Measurements from ENCODE around the gene ABCC1. TPM values are rescaled to one million over a fixed set of nuclear protein-coding genes. Genes with fewer than 3 reads are reported as not detected.

The ABCC1 gene
- total RNA-seq, 1 experiment from 2014 or later, result 56.4 TPM

DNA sequence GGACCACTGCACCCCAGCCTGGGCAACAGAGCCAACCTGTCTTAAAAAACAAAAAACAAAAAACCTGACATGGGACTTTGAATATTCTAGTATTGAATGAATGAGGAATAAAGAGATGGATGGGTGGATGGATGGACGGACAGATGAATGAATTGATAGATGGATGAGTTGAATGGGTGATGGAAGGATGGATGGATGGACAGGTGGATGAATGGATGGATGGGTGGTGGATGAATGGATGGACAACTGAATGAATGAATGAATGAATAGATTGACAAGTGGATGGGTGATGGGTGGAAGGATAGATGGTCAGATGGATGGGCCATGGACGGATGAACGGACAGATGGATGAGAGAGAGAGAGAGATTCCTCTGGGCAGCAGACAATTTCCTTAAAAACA is 38.2 kb upstream of the ABCC1 start:
- no peaks in the 10 kb centered on the region for H3K36me3 Mint-ChIP-seq (ENCODE audit: insufficient read depth in 1 of 3, low read depth in 3 of 3)
- no peak overlapping the region for H3K18ac ChIP-seq (ENCODE audit: insufficient read length, low read depth, low read length)
- no peak overlapping the region for H3K27ac ChIP-seq (ENCODE audit: insufficient read length, low read depth, low read length)
- H2AFZ ChIP-seq (ENCODE audit: low read length), result no peak overlapping the region
- TF ChIP-seq, protein P1, sequence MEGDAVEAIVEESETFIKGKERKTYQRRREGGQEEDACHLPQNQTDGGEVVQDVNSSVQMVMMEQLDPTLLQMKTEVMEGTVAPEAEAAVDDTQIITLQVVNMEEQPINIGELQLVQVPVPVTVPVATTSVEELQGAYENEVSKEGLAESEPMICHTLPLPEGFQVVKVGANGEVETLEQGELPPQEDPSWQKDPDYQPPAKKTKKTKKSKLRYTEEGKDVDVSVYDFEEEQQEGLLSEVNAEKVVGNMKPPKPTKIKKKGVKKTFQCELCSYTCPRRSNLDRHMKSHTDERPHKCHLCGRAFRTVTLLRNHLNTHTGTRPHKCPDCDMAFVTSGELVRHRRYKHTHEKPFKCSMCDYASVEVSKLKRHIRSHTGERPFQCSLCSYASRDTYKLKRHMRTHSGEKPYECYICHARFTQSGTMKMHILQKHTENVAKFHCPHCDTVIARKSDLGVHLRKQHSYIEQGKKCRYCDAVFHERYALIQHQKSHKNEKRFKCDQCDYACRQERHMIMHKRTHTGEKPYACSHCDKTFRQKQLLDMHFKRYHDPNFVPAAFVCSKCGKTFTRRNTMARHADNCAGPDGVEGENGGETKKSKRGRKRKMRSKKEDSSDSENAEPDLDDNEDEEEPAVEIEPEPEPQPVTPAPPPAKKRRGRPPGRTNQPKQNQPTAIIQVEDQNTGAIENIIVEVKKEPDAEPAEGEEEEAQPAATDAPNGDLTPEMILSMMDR (conservative IDR thresholded peaks at IDR 0.05), result no peak
- no peak overlapping the region for H2BK20ac ChIP-seq (ENCODE audit: low read depth, low read length, poor library complexity, severe bottlenecking)
- H3K56ac ChIP-seq (ENCODE audit: insufficient read length, low read depth, low read length), result no peak overlapping the region
- H3K14ac ChIP-seq (ENCODE audit: insufficient read depth, low read length), result no peak overlapping the region
- H3K23ac ChIP-seq (ENCODE audit: insufficient read length, low read depth, low read length), result no peak overlapping the region
- no peak overlapping the region for H4K8ac ChIP-seq (replicated peaks; ENCODE audit: insufficient read length, low read depth, low read length)
- H4K5ac ChIP-seq (ENCODE audit: insufficient read length, low read depth, low read length), result no peak overlapping the region
- no peaks in the 10 kb centered on the region for H3K9me3 ChIP-seq (ENCODE audit: control insufficient read depth, low read depth, low read length)
- no peaks in the 10 kb centered on the region; the same call in 1 of the 2 replicates for H3K27me3 Mint-ChIP-seq (ENCODE audit: low read depth)
- H3K4ac ChIP-seq (ENCODE audit: low read depth, low read length), result no peak overlapping the region
- no peak overlapping the region for H2BK12ac ChIP-seq (ENCODE audit: insufficient read length, low read depth, low read length)
- H3K4me3 Mint-ChIP-seq, result no peak overlapping the region
- H2AK5ac ChIP-seq (ENCODE audit: insufficient read length, low read length), result no peak overlapping the region
- H3K4me1 ChIP-seq (ENCODE audit: insufficient read depth, low read length), result no peaks in the 10 kb centered on the region
- no peaks in the 10 kb centered on the region for H3K79me1 ChIP-seq (ENCODE audit: insufficient read depth, low read depth, low read length, poor library complexity, severe bottlenecking)
- no peaks in the 10 kb centered on the region for H3K23me2 ChIP-seq (ENCODE audit: insufficient read length, low read depth, low read length, poor library complexity, severe bottlenecking)
- no peak for DNase-seq
- H3T11ph ChIP-seq (ENCODE audit: low read length), result no peak overlapping the region
- H3K4me2 ChIP-seq (ENCODE audit: insufficient read depth, insufficient read length, low read length), result no peak overlapping the region
- H4K91ac ChIP-seq (ENCODE audit: insufficient read length, low read depth, low read length), result no peak overlapping the region
- H2BK5ac ChIP-seq (ENCODE audit: insufficient read length, low read length), result no peak overlapping the region
- no peak overlapping the region for H2BK120ac ChIP-seq (ENCODE audit: low read depth, low read length, poor library complexity, severe bottlenecking)
- H3K79me2 ChIP-seq (ENCODE audit: insufficient read depth, low read length), result no peaks in the 10 kb centered on the region
- H3K4me1 Mint-ChIP-seq, result peaks cover 4 to 9% of the 10 kb centered on the region in 2 experiments; a peak in 3 of 4 replicates
- H3K9ac ChIP-seq (ENCODE audit: extremely low read depth, insufficient read length, low read length), result no peak overlapping the region
- no peak overlapping the region for H2BK15ac ChIP-seq (ENCODE audit: low read depth, low read length)
- H4K20me1 ChIP-seq (ENCODE audit: control insufficient read depth, insufficient read depth, insufficient read length), result no peaks in the 10 kb centered on the region
- H3K9me3 Mint-ChIP-seq, result no peaks in the 10 kb centered on the region; a peak in 2 of 5 replicates
- 100% methylated on average over 1 of the region's 3 CpGs for WGBS (ENCODE audit: extremely low coverage, insufficient read length, low lambda C conversion rate)
- H3K27ac Mint-ChIP-seq, result no peak overlapping the region
- no peaks in the 10 kb centered on the region for H3K27me3 ChIP-seq (ENCODE audit: insufficient read depth, low read length)
